BJ (cell line): Measurements from ENCODE around the gene RHBDF2. TPM values are rescaled to one million over a fixed set of nuclear protein-coding genes. Genes with fewer than 3 reads are reported as not detected.

ENCODE experiments used
- CTCF ChIA-PET: fragments of 350-600 bp; formaldehyde crosslinking; extraction: SDS; loops from one replicate; lab custom pipeline; 2021; ENCODE audit warnings: antibody characterized with exemption, inconsistent platforms; lab: Yijun Ruan, JAX
- POLR2A ChIA-PET: fragments of 300-600 bp; sonication (Branson Sonifier 250); formaldehyde crosslinking; extraction: SDS; loops from one replicate; lab custom pipeline; 2021; ENCODE audit warnings: antibody characterized with exemption; lab: Charles Lee
- DNase-seq: peaks from one replicate; pipeline ENCODE4 v3.0.0-alpha.2; 2011; ENCODE audit warnings: low read depth
- H3K27me3 ChIP-seq: 2 replicates; pipeline ENCODE4 v1.6.0; 2011; ENCODE audit warnings: low read length; ENCODE audit not compliant: control insufficient read depth, insufficient read depth
- H3K36me3 ChIP-seq: 2 replicates; pipeline ENCODE4 v1.5.1; 2011; ENCODE audit warnings: low read length; ENCODE audit not compliant: control insufficient read depth, insufficient read depth
- H3K4me3 ChIP-seq: 2 replicates; pipeline ENCODE4 v1.5.1; 2011; ENCODE audit warnings: low read depth, mild to moderate bottlenecking, control low read depth, low read length
- CTCF ChIP-seq: IDR thresholded peaks from 2 replicates; pipeline ENCODE4 v1.5.1; 2011; ENCODE audit warnings: low read depth, mild to moderate bottlenecking, control low read depth, inconsistent platforms, low read length, moderate library complexity; ENCODE audit not compliant: insufficient read depth
- polyA plus RNA-seq: library from polyadenylated mRNA; depleted of rRNA; stranded (reverse); fragments of >200 nt; gene quantifications from 2 replicates; pipeline ENCODE4 v1.2.3, GENCODE V29; 2011

Gene RHBDF2
- polyA plus RNA-seq, 1 experiment = 8.9 TPM

GRCh38 chr17:76490112-76490710, 11.0 kb downstream of the RHBDF2 start:
- DNase-seq = no peak
- Histone ChIP-seq H3K4me3 (no peak overlapping the region), H3K36me3 (peaks cover 2% of the 10 kb centered on the region; the same call in 1 of the 2 replicates), H3K27me3 (no peaks in the 10 kb centered on the region)
- CTCF ChIA-PET = interaction anchor here (0.6 to 2.6 kb wide), 5 partner anchors 8 to 93 kb away, joined by 3 to 7 read pairs (median 3); no protein-coding TSS in a partner anchor
- POLR2A ChIA-PET = no interaction called here
- no peak for TF ChIP-seq CTCF

- H3K4me3 ChIP-seq = no peak overlapping the region
- H3K27me3 ChIP-seq = no peaks in the 10 kb centered on the region
- DNase-seq = no peak
- ChIA-PET POLR2A (no interaction called here), CTCF (interaction anchor here (1.6 kb wide), 1 partner anchor 13 kb away, joined by 4 read pairs; no protein-coding TSS in a partner anchor)
- TF ChIP-seq CTCF = no peak
- H3K36me3 ChIP-seq = peaks cover 2% of the 10 kb centered on the region; the same call in 1 of the 2 replicates
Observed at GRCh38 chr17:76487451-76488192, 13.6 kb downstream of the RHBDF2 start.

GRCh38 chr17:76485569-76485968, 15.7 kb downstream of the RHBDF2 start:
- POLR2A ChIA-PET = no interaction called here

GRCh38 chr17:76484228-76484725, 16.9 kb downstream of the RHBDF2 start:
- no peak overlapping the region for H3K4me3 ChIP-seq
- TF ChIP-seq CTCF = no peak
- no peaks in the 10 kb centered on the region for H3K27me3 ChIP-seq
- POLR2A ChIA-PET = no interaction called here
- H3K36me3 ChIP-seq = peaks cover 3% of the 10 kb centered on the region; the same call in 1 of the 2 replicates
- DNase-seq = no peak
- CTCF ChIA-PET = interaction anchor here (1.7 kb wide), 1 partner anchor 9 kb away, joined by 3 read pairs; no protein-coding TSS in a partner anchor

More at GRCh38 chr17:76485569-76485968, 15.7 kb downstream of the RHBDF2 start:
- H3K36me3 ChIP-seq = peaks cover 3% of the 10 kb centered on the region; the same call in 1 of the 2 replicates
- H3K27me3 ChIP-seq = no peaks in the 10 kb centered on the region
- CTCF ChIA-PET = interaction anchor here (0.8 to 1.7 kb wide), 6 partner anchors 8 to 37 kb away, joined by 3 to 9 read pairs (median 4); no protein-coding TSS in a partner anchor
- H3K4me3 ChIP-seq = no peak overlapping the region
- TF ChIP-seq CTCF = no peak
- no peak for DNase-seq
